Gastroesophageal sphincter (tissue), 4 donors: ENCODE results near the gene C19orf47. TPM values are rescaled to one million over a fixed set of nuclear protein-coding genes. Genes with fewer than 3 reads are reported as not detected.

Source experiments
- ATAC-seq: fragments of 150-250 bp; one replicate; pipeline ENCODE4 v1.9.1; 2016; ENCODE audit warnings: mild to moderate bottlenecking, moderate library complexity
- H3K27ac ChIP-seq, 4 donors: fragments of 200-600 bp; sonication (generic) in 3 of 4; 1 replicate in 3 of 4; 2 replicates in 1 of 4; pipeline ENCODE4 v1.5.1; 2016 to 2019
- H3K27me3 ChIP-seq: fragments of 200-600 bp; sonication (generic); one replicate; pipeline ENCODE4 v1.5.1; 2019
- H3K36me3 ChIP-seq, 2 donors: fragments of 200-600 bp; sonication (generic); one replicate each; pipeline ENCODE4 v1.5.1; 2019; ENCODE audit warnings: control low read depth in 1 of 2
- H3K4me1 ChIP-seq, 3 donors: fragments of 200-600 bp; sonication (generic); 1 replicate in 2 of 3; 2 replicates in 1 of 3; pipeline ENCODE4 v1.5.1; 2016 to 2019; ENCODE audit warnings: control low read depth in 2 of 3
- H3K4me3 ChIP-seq, 2 donors: fragments of 200-600 bp; sonication (generic); one replicate each; pipeline ENCODE4 v1.5.1; 2019; ENCODE audit warnings: mild to moderate bottlenecking in 1 of 2, moderate library complexity in 1 of 2
- H3K9me3 ChIP-seq, 3 donors: fragments of 200-600 bp; sonication (generic); one replicate each; pipeline ENCODE4 v1.5.1; 2017 to 2019; ENCODE audit warnings: control low read depth in 2 of 3
- CTCF ChIP-seq, 4 experiments: fragments of 200-600 bp in 2 of 4; fragments of 450-650 bp in 2 of 4; sonication (generic) in 1 of 4; IDR thresholded peaks; one replicate each; pipeline ENCODE4 v1.5.1; 2017 to 2019; ENCODE audit warnings: antibody characterized with exemption in 4 of 4, mild to moderate bottlenecking in 2 of 4, moderate library complexity in 2 of 4
- EP300 ChIP-seq: sonication (generic); formaldehyde crosslinking; IDR thresholded peaks from one replicate; pipeline ENCODE4 v1.6.1; 2017; ENCODE audit warnings: antibody characterized with exemption, mild to moderate bottlenecking
- POLR2A ChIP-seq, 2 donors: fragments of 450-650 bp; IDR thresholded peaks; one replicate each; pipeline ENCODE4 v1.6.1; 2017; ENCODE audit warnings: antibody characterized with exemption in 2 of 2, mild to moderate bottlenecking in 2 of 2, moderate library complexity in 1 of 2
- POLR2AphosphoS5 ChIP-seq: sonication (generic); formaldehyde crosslinking; IDR thresholded peaks from one replicate; pipeline ENCODE4 v1.6.1; 2017; ENCODE audit warnings: antibody characterized with exemption
- WGBS, 2 donors: methylation state at CpG; one replicate each; pipeline ENCODE4 v1.1.5; 2018; ENCODE audit warnings: low coverage in 1 of 2; 5-methylcytosine and 5-hydroxymethylcytosine counted together
- total RNA-seq, 4 donors: library from RNA; depleted of rRNA; stranded (reverse); fragments of >200 nt; gene quantifications; one replicate each; pipeline ENCODE4 v1.1.0, GENCODE V29; 2016

C19orf47 gene
- total RNA-seq, 4 donors from 2014 or later: 10.0 to 29.7 (median 19.2) TPM

- Histone ChIP-seq H3K4me1 (no peaks in the 10 kb centered on the region), H3K4me3 (no peak overlapping the region), H3K27me3 (no peaks in the 10 kb centered on the region), H3K36me3 (peaks cover 0 to 45% of the 10 kb centered on the region in 2 donors), H3K9me3 (no peaks in the 10 kb centered on the region), H3K27ac (no peak overlapping the region)
- TF ChIP-seq EP300: no peak
- no peak for TF ChIP-seq POLR2AphosphoS5
- TF ChIP-seq CTCF (IDR thresholded peaks at IDR 0.05): no peak
- no peak for TF ChIP-seq POLR2A (IDR thresholded peaks at IDR 0.05)
- ATAC-seq: no peak
- WGBS, 2 donors: 37% methylated on average over 2 of the region's 3 CpGs; no CpG with 5 or more reads in 1 of the 2 donors
Measured at GRCh38 chr19:40381321-40381720, 33.1 kb upstream of the C19orf47 start.

GRCh38 chr19:40380199-40381037 lies 32.2 kb upstream of the C19orf47 start:
- H3K36me3 ChIP-seq: peaks cover 0 to 55% of the 10 kb centered on the region in 2 donors

GRCh38 chr19:40379446-40380198 lies 31.4 kb upstream of the C19orf47 start:
- WGBS, 2 donors: 66 to 90% methylated on average over 3 to 6 of the region's 11 CpGs
- peaks cover 0 to 62% of the 10 kb centered on the region in 2 donors for H3K36me3 ChIP-seq
- no peak for ATAC-seq

More at GRCh38 chr19:40380199-40381037, 32.2 kb upstream of the C19orf47 start:
- H3K9me3 ChIP-seq: no peaks in the 10 kb centered on the region
- no peaks in the 10 kb centered on the region for H3K27me3 ChIP-seq
- TF ChIP-seq POLR2AphosphoS5 (no peak), CTCF (IDR thresholded peaks at IDR 0.05) (no peak), POLR2A (IDR thresholded peaks at IDR 0.05) (no peak), EP300 (no peak)
- H3K4me1 ChIP-seq: no peaks in the 10 kb centered on the region
- ATAC-seq: no peak
- WGBS, 2 donors: 73 to 100% methylated on average over 2 to 6 of the region's 37 CpGs
- no peak overlapping the region for H3K4me3 ChIP-seq
- no peak overlapping the region for H3K27ac ChIP-seq

GRCh38 chr19:40378509-40378908 lies 30.3 kb upstream of the C19orf47 start:
- Histone ChIP-seq H3K36me3 (peaks cover 0 to 74% of the 10 kb centered on the region in 2 donors), H3K9me3 (no peaks in the 10 kb centered on the region), H3K4me1 (no peaks in the 10 kb centered on the region), H3K27me3 (no peaks in the 10 kb centered on the region), H3K4me3 (no peak overlapping the region), H3K27ac (no peak overlapping the region)
- no CpG with 5 or more reads among the region's 2 CpGs for WGBS, 2 donors
- ATAC-seq: no peak
- TF ChIP-seq CTCF (IDR thresholded peaks at IDR 0.05) (no peak), EP300 (no peak), POLR2AphosphoS5 (no peak), POLR2A (IDR thresholded peaks at IDR 0.05) (no peak)

More at GRCh38 chr19:40379446-40380198, 31.4 kb upstream of the C19orf47 start:
- TF ChIP-seq POLR2A (IDR thresholded peaks at IDR 0.05): no peak
- no peaks in the 10 kb centered on the region for H3K27me3 ChIP-seq
- no peaks in the 10 kb centered on the region for H3K9me3 ChIP-seq
- H3K4me1 ChIP-seq: no peaks in the 10 kb centered on the region
- H3K4me3 ChIP-seq: no peak overlapping the region
- no peak overlapping the region for H3K27ac ChIP-seq

GRCh38 chr19:40377876-40378385 lies 29.7 kb upstream of the C19orf47 start:
- TF ChIP-seq POLR2A (IDR thresholded peaks at IDR 0.05) (no peak), EP300 (no peak), POLR2AphosphoS5 (no peak), CTCF (IDR thresholded peaks at IDR 0.05) (no peak)
- WGBS, 2 donors: 60% methylated on average over 1 of the region's 25 CpGs; no CpG with 5 or more reads in 1 of the 2 donors
- Histone ChIP-seq H3K27ac (no peak overlapping the region), H3K4me3 (no peak overlapping the region), H3K27me3 (no peaks in the 10 kb centered on the region), H3K4me1 (no peaks in the 10 kb centered on the region), H3K9me3 (no peaks in the 10 kb centered on the region), H3K36me3 (peaks cover 0 to 79% of the 10 kb centered on the region in 2 donors)
- no peak for ATAC-seq
